ENCODE results near the gene KRTAP10-10.
"Not testable (repeated sequence)": the region's sequence is repeated elsewhere in the genome, so short reads cannot be mapped to it uniquely, and the experiment has no call there.

KRTAP10-10 gene

DNA sequence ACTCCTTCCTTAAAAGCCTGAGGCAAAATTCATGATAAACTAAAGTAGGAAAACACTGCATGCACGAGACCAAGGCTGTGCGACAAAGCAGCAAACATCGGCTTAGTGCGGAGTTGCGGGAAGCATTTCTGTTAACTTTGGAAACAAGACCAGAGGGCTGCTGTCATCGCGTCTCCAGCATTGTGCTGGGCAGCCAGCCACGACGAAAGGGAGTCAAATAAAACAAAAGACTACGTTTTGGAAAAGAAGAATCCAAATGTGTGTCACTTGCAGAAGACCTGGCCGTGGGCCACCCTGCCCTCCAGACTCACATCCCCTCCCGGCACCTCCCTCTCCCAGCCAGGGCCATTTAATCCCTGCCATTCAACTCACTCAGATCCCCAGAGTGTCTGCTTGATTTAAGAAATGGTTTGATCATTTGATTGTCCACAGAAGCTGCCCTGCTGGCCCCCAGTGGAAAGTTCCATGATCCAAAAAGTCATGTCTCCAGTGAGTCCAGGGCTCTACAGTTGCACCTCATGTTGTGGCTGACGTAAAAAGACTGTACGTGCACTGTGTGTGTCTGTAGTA is 6.7 kb downstream of the KRTAP10-10 start:
- no peak overlapping the region for H3K4me3 ChIP-seq (ENCODE audit: low read depth, low read length)
- DNase-seq (ENCODE audit: low read depth), result no peak
- TF ChIP-seq CTCF (IDR thresholded peaks at IDR 0.05; ENCODE audit: control insufficient read depth, extremely low read depth, insufficient read depth), result no peak

DNA sequence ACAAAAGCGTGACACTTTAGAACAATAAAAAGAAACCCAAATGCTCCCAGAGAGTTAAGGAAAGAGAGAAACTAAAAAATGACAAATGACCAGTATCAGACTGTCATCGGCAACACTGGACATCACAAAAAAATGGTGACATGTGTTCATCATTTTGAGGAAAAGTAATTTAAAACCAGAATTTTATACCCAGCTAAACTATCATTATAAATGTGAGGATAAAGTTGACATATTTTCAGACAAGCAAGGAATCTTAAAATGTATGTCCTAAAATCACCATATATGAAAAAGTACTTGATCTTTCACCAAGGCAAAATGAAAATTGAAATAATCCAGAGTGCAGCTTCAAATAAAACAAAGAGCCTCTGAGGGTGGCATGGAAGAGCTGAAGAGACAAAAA is 7.7 kb downstream of the KRTAP10-10 start:
- DNase-seq (ENCODE audit: low read depth), result no peak
- no peak for TF ChIP-seq CTCF (IDR thresholded peaks at IDR 0.05; ENCODE audit: control insufficient read depth, extremely low read depth, insufficient read depth)
- no peak overlapping the region for H3K4me3 ChIP-seq (ENCODE audit: low read depth, low read length)

DNA sequence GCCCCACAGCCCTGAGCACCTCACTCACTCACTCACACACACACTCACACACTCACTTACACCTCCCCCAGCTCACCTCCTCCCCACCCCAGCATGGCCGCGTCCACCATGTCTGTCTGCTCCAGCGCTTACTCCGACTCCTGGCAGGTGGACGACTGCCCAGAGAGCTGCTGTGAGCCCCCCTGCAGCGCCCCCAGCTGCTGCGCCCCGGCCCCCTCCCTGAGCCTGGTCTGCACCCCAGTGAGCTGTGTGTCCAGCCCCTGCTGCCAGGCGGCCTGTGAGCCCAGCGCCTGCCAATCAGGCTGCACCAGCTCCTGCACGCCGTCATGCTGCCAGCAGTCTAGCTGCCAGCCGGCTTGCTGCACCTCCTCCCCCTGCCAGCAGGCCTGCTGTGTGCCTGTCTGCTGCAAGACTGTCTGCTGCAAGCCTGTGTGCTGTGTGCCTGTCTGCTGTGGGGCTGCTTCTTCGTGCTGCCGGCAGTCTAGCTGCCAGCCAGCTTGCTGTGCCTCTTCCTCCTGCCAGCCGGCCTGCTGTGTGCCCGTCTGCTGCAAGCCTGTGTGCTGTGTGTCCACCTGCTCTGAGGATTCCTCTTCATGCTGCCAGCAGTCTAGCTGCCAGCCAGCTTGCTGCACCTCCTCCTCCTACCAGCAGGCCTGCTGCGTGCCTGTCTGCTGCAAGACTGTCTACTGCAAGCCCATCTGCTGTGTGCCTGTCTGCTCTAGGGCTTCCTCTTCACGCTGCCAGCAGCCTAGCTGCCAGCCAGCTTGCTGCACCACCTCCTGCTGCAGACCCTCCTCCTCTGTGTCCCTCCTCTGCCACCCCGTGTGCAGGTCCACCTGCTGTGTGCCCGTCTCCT is 9.4 kb downstream of the KRTAP10-10 start, which contains the start of gene KRTAP10-11:
Gene KRTAP10-11 (plus strand): TSS at position 49 of the 856 bp plus-strand sequence. CDS start 45 bp downstream, at position 94.
- not testable (repeated sequence) for DNase-seq (ENCODE audit: low read depth); H3K4me3 ChIP-seq (ENCODE audit: low read depth, low read length)

DNA sequence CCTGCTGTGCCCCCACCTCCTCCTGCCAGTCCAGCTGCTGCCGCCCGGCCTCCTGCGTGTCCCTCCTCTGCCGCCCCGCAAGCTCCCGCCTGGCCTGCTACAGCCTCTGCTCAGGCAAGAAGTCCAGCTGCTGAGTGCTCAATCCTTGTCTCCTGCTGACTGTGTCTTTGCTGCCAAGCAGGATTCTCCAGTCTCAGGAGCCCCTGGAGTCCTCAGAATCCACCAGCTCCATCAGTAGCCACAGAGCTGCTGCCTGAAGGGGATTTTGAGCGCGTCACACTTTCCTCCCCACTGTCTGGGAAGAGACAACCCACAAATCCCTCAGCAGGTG is 10.0 kb downstream of the KRTAP10-10 start:
- no peak overlapping the region for H3K4me3 ChIP-seq (ENCODE audit: low read depth, low read length)
- no peak for TF ChIP-seq CTCF (IDR thresholded peaks at IDR 0.05; ENCODE audit: control insufficient read depth, extremely low read depth, insufficient read depth)
- no peak for DNase-seq (ENCODE audit: low read depth)

GRCh38 chr21:44648557-44649311 is 11.6 kb downstream of the KRTAP10-10 start:
- no peak overlapping the region for H3K4me3 ChIP-seq (ENCODE audit: low read depth, low read length)
- no peak for TF ChIP-seq CTCF (IDR thresholded peaks at IDR 0.05; ENCODE audit: control insufficient read depth, extremely low read depth, insufficient read depth)
- no peak for DNase-seq (ENCODE audit: low read depth)

DNA sequence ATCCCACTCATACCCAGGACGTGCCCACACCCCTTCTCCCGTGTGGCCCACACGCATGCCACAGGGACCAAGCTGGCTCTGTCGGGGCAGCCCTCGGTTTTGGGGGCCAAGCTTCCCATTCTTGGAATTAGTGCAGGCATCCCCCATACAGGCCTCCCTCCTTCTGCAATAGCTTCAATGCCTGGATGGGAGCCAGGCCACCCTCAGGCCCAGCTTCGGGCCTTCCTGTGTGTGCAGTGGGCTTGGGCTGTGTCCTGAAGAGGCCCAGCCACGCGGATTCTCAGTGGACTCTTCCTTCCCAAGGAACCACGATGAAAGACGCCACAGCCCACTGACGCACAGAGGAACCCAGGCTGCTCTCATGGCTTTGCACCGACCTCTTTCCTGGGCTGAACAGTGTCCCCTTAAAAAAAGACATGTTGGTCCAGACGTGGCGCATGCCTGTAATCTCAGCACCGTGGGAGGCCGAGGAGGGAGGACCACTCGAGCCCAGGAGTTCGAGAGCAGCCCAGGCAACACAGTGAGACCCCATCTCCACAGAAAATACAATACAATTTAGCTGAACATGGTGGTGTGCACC is 12.5 kb downstream of the KRTAP10-10 start:
- no peak overlapping the region for H3K4me3 ChIP-seq (ENCODE audit: low read depth, low read length)
- no peak for DNase-seq (ENCODE audit: low read depth)
- no peak for TF ChIP-seq CTCF (IDR thresholded peaks at IDR 0.05; ENCODE audit: control insufficient read depth, extremely low read depth, insufficient read depth)

All from LNCaP clone FGC (cell line).